ENCODE measurements around the gene LTA. TPM values are rescaled to one million over a fixed set of nuclear protein-coding genes. Genes with fewer than 3 reads are reported as not detected.

Gene LTA
- total RNA-seq, 4 donors from 2014 or later = not detected

GRCh38 chr6:31528821-31529328 lies 43.2 kb upstream of the LTA start, which contains the start of gene MCCD1:
TSS of gene MCCD1 (plus strand) at chr6:31528962. CDS start at chr6:31529015, 53 bp downstream.
- TF ChIP-seq CTCF (IDR thresholded peaks at IDR 0.05) (no peak), POLR2A (IDR thresholded peaks at IDR 0.05) (no peak)
- Histone ChIP-seq H3K4me3 (no peak within 1 kb of the TSS), H3K27me3 (no peaks in the 10 kb centered on the region), H3K9me3 (no peaks in the 10 kb centered on the region), H3K4me1 (no peaks in the 10 kb centered on the region), H3K27ac (peak within 1 kb of the TSS in 1 of 4 donors; percentile 5), H3K36me3 (peaks cover 5 to 50% (median 39%) of the 10 kb centered on the region in 3 donors)
- intact Hi-C loops (cut with DNase I) = no loop called here
- DNase-seq = no peak
- 13 to 40% methylated on average over 2 to 3 of the region's 7 CpGs for WGBS, 2 donors

GRCh38 chr6:31529329-31530150 lies 42.5 kb upstream of the LTA start:
- Histone ChIP-seq H3K36me3 (peaks cover 11 to 57% (median 46%) of the 10 kb centered on the region in 3 donors), H3K4me1 (no peaks in the 10 kb centered on the region), H3K9me3 (no peaks in the 10 kb centered on the region), H3K27ac (no peak overlapping the region), H3K4me3 (no peak overlapping the region), H3K27me3 (no peaks in the 10 kb centered on the region)
- intact Hi-C loops (cut with DNase I) = no loop called here
- DNase-seq = no peak
- TF ChIP-seq POLR2A (IDR thresholded peaks at IDR 0.05) (no peak), CTCF (IDR thresholded peaks at IDR 0.05) (no peak)
- no CpG with 5 or more reads among the region's 12 CpGs for WGBS, 2 donors

GRCh38 chr6:31530659-31531058 lies 41.4 kb upstream of the LTA start:
- Histone ChIP-seq H3K4me3 (no peak overlapping the region), H3K4me1 (no peaks in the 10 kb centered on the region), H3K9me3 (no peaks in the 10 kb centered on the region), H3K36me3 (peaks cover 20 to 68% (median 56%) of the 10 kb centered on the region in 3 donors), H3K27ac (no peak overlapping the region), H3K27me3 (no peaks in the 10 kb centered on the region)
- 66 to 74% methylated on average over 5 of the region's 6 CpGs for WGBS, 2 donors
- no peak for DNase-seq
- TF ChIP-seq POLR2A (IDR thresholded peaks at IDR 0.05) (no peak), CTCF (IDR thresholded peaks at IDR 0.05) (no peak)
- intact Hi-C loops (cut with DNase I) = no loop called here

- TF ChIP-seq POLR2A (IDR thresholded peaks at IDR 0.05) = no peak
- TF ChIP-seq CTCF (IDR thresholded peaks at IDR 0.05) = no peak
- no peaks in the 10 kb centered on the region for H3K27me3 ChIP-seq
- DNase-seq = no peak
- H3K36me3 ChIP-seq = peaks cover 25 to 73% (median 61%) of the 10 kb centered on the region in 3 donors
- intact Hi-C loops (cut with DNase I) = no loop called here
- H3K27ac ChIP-seq = no peak overlapping the region
- H3K4me3 ChIP-seq = no peak overlapping the region
- no peaks in the 10 kb centered on the region for H3K9me3 ChIP-seq
- peaks cover 0 to 3% (median 0%) of the 10 kb centered on the region in 3 donors for H3K4me1 ChIP-seq
- 79 to 93% methylated on average over 4 to 7 of the region's 7 CpGs for WGBS, 2 donors
Observed at GRCh38 chr6:31531162-31531561, 40.9 kb upstream of the LTA start.

All from esophagus squamous epithelium (tissue), 5 donors.